GM12891 (cell line): ENCODE results near the gene AHNAK.
A peak's percentile ranks its signal among the peaks of the same experiment; 100 is the strongest.

ENCODE experiments used
- DNase-seq: peaks from one replicate; pipeline ENCODE4 v3.0.0; 2011; ENCODE audit warnings: low spot score; ENCODE audit not compliant: insufficient read length
- FAIRE-seq: peaks from 2 replicates; lab custom pipeline; 2011; peaks lifted over from hg19 to GRCh38; lab: Jason Lieb, UNC
- PAX5 ChIP-seq: IDR thresholded peaks from 2 replicates; pipeline ENCODE4 v1.6.1; 2011; ENCODE audit warnings: low read length, moderate library complexity, mild to moderate bottlenecking; ENCODE audit not compliant: insufficient read depth, severe bottlenecking
- POLR2A ChIP-seq: IDR thresholded peaks from 2 replicates; pipeline ENCODE4 v1.6.1; 2011; ENCODE audit warnings: low read depth, low read length, control low read depth
- POLR2AphosphoS5 ChIP-seq: IDR thresholded peaks from 2 replicates; pipeline ENCODE4 v1.6.1; 2011; ENCODE audit warnings: low read depth, low read length, control low read depth
- POU2F2 ChIP-seq: IDR thresholded peaks from 2 replicates; pipeline ENCODE4 v1.6.1; 2011; ENCODE audit warnings: low read depth, mild to moderate bottlenecking, control low read depth, low read length, moderate library complexity
- SPI1 ChIP-seq: IDR thresholded peaks from 2 replicates; pipeline ENCODE4 v1.6.1; 2011; ENCODE audit warnings: low read depth, low read length, control low read depth
- TAF1 ChIP-seq: IDR thresholded peaks from 2 replicates; pipeline ENCODE4 v1.6.1; 2011; ENCODE audit warnings: low read depth, low read length, control low read depth

Gene AHNAK

DNA sequence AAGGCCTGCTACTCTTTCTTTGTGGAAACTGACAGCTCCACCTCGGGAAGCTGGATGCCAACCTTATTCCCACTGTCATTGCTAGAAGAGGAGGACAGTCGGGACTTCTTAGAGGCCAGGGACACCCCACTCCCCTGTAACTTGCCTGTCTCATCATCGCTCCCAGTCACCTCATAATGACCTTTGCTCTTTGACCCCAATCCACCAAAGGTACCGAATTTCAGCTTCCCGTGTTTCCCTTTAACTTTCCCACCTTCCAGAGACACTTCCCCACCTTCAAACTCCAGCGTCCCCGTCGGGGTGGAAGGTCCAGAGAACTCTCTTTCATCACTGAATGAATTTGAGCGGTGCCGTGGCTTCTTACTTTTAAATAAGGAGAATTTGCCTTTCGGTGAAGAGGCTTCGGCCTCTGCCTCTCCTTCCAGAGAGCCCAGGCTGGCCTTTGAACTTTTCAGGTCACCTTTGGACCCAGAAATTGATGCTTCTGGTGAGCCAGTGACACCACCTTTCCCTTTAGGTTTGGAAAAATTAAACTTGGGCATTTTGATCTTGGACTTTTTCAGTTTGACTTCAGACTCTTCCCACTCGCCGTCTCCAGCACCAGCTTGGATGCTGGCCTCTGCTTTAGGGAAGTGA lies 29.8 kb downstream of the AHNAK start:
- FAIRE-seq (no peak), DNase-seq (no peak)
- TF ChIP-seq SPI1, result no peak
- TF ChIP-seq PAX5, result no peak
- no peak for TF ChIP-seq POLR2AphosphoS5
- no peak for TF ChIP-seq POLR2A
- no peak for TF ChIP-seq TAF1
- TF ChIP-seq POU2F2, result no peak

DNA sequence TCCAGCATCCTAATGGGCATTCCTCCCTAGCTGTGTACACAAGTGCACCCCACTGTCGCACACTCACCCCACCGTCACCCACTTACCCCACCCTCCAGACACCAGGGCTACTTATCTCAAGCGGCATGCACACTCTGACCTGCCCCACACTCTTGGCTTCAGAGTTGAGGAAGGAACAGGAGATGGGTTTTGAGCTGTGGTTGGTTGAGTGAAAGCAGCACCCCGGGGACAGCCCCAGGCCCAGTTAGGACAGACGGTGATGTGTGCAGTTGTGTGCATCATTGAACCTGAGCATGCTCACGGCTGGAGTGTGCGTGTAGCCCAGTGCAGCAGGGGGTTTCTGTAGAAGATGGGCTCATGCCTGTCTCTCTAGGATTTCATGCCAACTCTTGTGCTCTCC lies 32.5 kb downstream of the AHNAK start:
- DNase-seq, result no peak
- FAIRE-seq, result peak; percentile 63
- TF ChIP-seq POLR2AphosphoS5 (no peak), SPI1 (no peak), POU2F2 (0 out of 2 replicates have a peak, but pooled peaks have one; percentile 33), PAX5 (no peak), TAF1 (no peak)

DNA sequence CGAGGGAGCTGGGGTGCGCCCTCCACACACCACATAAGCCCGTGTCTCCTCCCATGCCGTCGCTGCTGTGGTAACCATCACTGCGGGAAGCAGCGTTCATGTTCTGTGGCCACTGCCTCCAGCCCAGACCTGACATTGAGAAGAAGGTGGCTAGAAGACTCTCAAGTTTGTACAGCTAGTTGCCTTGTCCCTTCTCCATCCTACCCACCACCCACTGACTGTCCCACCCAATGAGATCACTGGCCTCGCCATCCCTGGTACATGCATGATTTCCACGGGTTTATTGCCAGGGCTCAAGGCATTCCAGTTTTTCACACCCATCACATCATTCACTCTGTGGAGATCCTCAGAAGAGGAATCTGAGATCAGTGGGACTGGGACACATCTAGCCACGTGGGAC lies 33.0 kb downstream of the AHNAK start:
- TF ChIP-seq PAX5, result no peak
- TF ChIP-seq POLR2A, result no peak
- TF ChIP-seq POLR2AphosphoS5, result no peak
- TF ChIP-seq POU2F2, result no peak
- TF ChIP-seq SPI1, result no peak
- no peak for TF ChIP-seq TAF1
- DNase-seq (no peak), FAIRE-seq (peak; percentile 26)

DNA sequence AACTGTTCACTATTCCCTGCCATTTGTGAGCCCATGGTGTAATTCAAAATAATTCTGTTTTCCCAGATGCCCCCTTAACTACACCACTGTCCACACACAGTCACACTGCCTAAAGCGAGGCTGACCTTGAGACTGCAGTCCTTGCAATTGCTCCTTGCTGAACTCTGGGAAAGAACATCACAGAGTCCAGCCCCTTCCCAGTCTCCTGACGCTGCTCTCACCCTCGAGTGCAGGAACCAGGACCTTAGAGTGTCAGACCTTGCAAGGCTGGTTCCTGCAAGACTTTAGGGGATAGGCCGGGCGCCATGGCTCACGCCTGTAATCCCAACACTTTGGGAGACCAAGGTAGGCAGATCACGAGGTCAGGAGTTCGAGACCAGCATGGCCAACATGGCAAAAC lies 33.6 kb downstream of the AHNAK start:
- DNase-seq (no peak), FAIRE-seq (no peak)
- TF ChIP-seq POLR2AphosphoS5 (no peak), POLR2A (no peak), PAX5 (no peak), TAF1 (no peak), SPI1 (no peak), POU2F2 (no peak)

DNA sequence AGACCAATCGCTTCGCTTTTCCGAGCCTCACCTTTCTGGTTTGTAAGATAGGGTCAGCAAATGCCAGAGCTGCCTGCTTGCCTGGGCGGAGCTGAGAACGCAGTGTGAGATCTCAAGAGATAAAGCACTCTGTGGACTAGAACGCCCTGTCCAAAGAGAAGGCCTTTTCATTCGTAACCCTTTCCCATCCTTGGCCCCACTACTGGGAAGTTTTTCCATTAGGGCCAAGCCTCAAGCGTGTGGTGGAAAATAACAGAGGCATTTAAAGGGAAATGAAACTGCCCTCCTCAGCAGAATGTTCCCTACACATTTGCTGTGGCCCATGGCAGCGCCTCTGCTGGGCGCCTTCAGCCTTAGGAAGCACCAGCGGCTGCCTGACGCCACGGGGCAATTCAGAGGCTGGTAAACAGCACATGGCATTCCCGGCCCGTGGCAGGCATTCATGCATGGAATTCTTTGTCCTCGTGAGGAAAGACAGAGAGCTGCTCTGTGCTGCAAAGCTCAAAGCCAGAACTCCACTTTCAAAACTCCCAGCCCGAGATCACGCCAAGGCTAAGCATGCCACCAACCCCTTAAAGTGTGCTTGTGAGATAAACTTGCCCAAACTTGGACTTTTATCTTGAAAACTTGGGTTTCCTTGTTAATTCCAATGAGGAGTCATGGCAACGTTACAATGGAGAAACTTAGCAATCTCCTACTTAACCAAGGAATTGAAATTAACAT lies 38.1 kb downstream of the AHNAK start:
- DNase-seq, result no peak
- no peak for FAIRE-seq
- TF ChIP-seq SPI1 (peak; percentile 78), PAX5 (no peak)

DNA sequence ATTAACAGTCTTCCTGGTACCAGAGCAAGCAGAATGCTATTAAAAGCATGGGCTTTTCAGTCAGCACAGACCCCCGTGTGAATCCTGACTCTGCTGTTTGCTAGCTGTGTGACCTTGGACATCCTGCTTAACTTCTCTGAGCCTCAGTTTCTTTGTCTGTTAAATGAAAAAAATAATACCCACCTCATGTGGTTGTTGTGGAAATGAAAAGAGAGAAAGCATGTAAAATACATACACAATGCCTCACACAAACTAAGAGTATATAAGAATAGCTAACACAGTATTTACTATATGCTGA lies 39.5 kb downstream of the AHNAK start:
- no peak for FAIRE-seq
- no peak for DNase-seq
- TF ChIP-seq TAF1, result no peak
- no peak for TF ChIP-seq POLR2A
- no peak for TF ChIP-seq PAX5
- no peak for TF ChIP-seq POLR2AphosphoS5
- TF ChIP-seq POU2F2, result no peak
- no peak for TF ChIP-seq SPI1

DNA sequence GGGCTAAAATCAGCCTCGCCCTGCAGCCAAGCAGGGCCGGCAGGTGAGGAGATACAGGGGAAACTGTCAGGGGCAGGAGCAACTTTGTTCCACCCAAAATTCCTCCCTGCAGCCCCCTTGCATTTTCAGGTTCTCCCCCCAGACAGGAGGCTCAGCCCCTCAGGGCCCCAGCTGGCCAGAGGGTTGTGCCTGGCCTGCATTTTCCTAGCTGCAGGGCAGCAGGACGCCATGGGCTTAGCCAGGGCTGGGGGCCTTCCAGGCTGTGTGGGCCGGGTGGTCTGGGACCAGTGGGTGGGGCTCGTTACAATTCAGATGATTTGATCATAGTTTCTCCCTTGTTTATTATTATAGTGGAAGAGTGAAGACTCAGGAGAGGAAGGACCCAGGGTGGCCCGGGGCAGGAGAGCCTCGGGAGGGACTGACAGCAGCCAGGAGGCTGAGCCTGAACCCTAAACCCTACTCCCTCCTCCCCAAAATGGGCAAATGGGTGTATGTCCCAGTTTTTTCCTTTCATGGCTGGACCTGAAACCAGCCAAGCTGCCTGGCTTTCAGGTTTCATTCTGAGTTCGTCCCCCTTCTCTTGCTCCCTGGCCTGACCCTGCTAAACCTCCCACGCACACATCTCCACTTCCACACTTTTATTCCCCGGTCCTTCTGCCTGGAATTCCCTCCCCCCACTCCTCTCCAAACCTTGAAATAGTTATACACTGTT lies 40.0 kb downstream of the AHNAK start:
- TF ChIP-seq POLR2AphosphoS5 (no peak), SPI1 (no peak), PAX5 (no peak), POLR2A (no peak), TAF1 (no peak), POU2F2 (no peak)
- DNase-seq (no peak), FAIRE-seq (no peak)

DNA sequence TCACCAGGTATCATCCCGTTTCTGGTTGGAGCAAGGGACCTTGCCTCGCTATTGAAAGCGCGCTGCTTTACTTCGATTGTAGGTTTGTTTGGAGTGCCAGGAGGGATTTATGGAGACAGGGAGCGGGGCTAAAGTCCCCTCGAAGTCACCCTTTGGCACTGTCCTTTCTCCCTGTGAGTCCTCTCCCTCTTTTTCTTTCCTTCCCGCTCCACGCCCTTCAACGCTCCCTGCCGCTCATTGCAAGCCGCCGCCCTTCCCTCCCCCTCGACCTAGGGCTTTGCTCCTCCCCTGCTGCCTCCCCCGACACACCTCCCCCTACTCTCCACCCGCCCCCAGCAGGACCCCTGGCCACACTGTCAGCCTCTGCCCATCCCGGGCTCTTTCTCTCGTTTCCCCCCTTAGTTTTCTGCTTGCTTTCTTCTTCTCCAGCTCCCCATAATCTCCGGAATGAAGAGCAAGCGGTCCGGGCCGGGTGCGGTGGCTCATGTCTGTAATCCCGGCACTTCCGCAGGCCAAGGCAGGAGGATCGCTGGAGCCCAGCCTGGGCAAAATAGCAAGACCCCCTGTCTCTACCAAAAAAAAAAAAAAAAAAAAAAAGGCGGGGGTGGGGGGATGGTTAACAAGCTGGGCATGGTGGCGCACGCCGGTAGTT lies 41.0 kb downstream of the AHNAK start:
- DNase-seq (no peak), FAIRE-seq (no peak)
- TF ChIP-seq PAX5 (no peak), TAF1 (no peak), SPI1 (no peak), POU2F2 (no peak), POLR2AphosphoS5 (no peak), POLR2A (no peak)

DNA sequence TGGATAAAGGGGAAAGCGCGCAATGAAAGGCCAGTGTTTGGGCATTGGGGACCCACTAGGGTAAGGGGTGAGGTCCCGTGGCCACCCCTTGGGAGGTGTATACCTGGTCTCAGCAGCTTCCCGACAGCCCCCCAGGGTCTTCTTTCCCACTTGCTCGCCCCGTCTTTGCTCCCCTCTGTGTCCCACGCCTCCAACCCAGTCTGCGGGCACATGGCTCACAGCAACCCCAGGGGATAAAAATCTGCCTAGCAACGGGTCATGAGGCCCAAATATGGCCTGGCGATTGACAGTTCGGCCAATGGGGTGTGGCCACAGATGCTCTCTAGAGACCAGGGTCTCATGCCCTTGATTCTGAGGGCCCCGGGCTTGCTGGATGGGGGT lies 41.6 kb downstream of the AHNAK start:
- FAIRE-seq (no peak), DNase-seq (no peak)
- TF ChIP-seq PAX5, result no peak
